Posterior cingulate gyrus (tissue), 11 donors: ENCODE results near the gene CCNY.
"Not testable (repeated sequence)": the region's sequence is repeated elsewhere in the genome, so short reads cannot be mapped to it uniquely, and the experiment has no call there.

Experiments used
- DNase-seq, 10 donors: peaks; one replicate each; pipeline versions ENCODE4 v3.0.0 to v3.0.0-alpha.2; 2020 to 2021; ENCODE audit warnings: mixed read lengths in 3 of 10
- intact Hi-C: fragments of 100-400 bp; cut with DNase I; formaldehyde crosslinking; loops from one replicate; pipeline ENCODE4 v1.15.1; 2023

Gene CCNY

DNA sequence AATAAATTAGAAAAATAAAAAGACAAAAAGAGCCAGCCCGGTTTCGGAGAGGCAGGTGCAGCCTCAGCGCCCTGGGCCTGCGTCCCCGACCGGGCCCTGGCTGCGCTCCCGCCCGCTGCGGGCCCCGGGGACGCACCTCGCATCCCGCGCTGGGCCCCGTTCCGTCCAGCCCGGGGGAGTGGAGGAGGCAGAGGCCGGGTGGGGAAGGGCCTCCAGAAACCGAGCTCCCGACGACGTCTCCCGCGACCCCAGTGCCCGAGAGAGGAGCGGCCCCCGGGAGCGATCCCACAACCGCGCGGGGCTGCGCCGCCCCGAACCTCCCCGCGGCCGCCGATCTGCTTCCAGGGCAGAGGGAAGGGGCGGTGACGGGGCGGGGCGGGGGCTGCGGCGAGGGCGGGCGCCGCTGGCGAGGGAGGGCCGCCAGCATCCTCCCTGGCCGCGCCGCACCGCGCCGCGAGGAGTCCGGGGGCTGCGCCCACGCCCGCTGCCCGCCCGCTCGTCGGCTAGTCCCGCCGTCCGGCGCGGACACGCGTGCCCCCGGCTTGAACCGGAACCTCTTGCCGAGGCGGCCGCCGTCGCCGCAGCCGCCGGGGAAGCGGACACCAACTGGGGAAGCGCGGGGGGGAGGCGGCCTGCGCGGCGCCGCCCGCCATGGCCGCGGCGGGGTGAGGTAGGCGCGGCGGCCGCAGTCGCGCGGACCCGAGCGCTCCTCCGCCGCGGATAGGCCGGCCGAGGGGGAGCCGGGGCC lies at the start of gene CCNY:
Gene CCNY, plus strand, starts transcription at position 426 of the 748 bp plus-strand sequence. CDS start 545 bp downstream, outside the sequence.
- peak; percentile 64 to 95 (median 76) for DNase-seq
- intact Hi-C loops: loop anchor here (5.0 to 10.0 kb wide), 4 partner anchors 81 to 226 kb away; partner anchors contain the start of gene CREM

DNA sequence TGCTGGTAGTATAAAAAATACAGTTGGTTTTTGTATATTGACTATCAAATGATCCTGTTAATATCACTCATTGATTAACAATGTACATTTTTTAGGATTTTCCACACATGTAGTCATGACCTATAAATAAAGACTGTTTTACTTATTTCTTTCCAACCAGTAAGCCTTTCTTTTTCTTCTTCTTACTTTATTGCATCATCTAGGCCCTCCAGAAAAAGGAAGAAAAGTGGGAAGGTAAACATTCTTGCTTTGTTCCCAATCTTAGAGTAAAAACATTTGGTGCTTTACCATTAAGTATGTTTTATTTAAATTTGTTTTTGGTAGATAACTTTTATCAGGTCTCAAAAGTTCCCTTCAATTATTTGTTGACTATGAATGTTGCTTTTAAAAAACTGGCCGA lies 47.1 kb upstream of the CCNY start:
- no peak for DNase-seq
- intact Hi-C loops: no loop called here

DNA sequence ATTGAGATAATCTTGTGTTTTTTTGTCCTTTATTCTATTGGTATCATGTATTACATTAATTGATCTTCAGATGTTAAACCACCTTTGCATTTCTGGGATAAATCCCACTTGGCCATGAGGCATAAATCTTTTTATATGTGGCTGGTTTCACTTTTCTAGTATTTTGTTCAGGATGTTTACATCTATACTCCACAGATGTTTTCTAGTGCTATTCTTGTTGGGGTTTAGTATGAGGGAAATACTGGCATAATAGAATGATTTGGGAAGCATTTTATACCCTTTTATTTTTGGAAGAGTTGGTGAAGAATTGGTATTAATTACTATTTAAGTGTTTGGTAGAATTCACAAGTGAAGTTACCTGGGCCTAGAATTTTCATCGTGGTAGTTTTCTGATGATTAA lies 41.8 kb upstream of the CCNY start:
- intact Hi-C loops: no loop called here
- no peak for DNase-seq

DNA sequence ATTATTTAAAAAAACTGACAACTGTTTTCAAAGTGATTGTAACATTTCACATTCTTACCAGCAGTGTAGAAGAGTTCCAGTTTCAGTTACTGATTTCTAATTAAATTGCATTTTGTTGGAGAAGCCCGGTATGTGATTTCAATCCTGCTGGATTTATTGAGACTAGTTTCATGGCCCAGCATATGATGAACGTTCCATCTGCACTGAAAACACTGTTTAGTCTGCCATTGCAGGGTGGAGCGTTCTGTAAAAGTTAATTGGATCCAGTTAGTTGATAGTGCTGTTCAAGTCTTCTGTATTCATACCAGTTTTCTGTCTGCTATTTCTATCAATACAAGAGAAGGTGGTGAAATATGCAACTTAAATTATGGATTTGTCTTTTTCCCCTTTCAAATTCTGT lies 37.3 kb upstream of the CCNY start:
- no peak for DNase-seq
- intact Hi-C loops: no loop called here

DNA sequence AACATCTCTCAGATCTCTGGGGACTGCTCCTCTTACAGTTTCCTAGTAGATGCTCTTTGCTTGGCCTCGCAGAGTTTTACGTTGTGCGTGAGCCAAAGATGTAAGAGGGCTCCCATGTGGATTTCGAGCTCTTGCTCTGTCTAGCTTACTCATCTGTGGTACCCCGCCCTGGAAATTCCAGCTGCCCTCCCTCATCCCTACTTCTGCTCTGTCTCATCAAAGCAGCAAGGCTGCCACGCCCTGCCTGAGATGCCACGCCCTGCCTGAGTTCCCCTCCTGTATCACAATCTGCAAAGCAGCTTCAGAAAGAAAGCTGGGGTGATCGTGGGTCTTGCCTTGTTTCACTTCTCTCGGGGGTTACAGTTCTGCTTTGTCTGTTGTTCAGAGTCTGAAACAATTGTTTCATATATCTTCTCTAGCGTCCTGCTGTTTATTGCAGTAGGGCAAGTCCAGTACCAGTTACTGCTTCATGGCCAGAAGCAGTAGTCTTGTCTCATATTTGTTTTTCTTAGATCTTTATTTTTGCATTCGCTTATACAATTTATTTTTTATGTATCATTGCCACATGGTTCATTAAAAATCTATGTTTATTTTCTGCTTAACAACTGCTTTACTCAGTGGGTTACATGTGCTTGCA lies 36.1 kb upstream of the CCNY start:
- DNase-seq: peak in 4 of 10 donors; percentile 12 to 86 (median 34)
- intact Hi-C loops: no loop called here

DNA sequence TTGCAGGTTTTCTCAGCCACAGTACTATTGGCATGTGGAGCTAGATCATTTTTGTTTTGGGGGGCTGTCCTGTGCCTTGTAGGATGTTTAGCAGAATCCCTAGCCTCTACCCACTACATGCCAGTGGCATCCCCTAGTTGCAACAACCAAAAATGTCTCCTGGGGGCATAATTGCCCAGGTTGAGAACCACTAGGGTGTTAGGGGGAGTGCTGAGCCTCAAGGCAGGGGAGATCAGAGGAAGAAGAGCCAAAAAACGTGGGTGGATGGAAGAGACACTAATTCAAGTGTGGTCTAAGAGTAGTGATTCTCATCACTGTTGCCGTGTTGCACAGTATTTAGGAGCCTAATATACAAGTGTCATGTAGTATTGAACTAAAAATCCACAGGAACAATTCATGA lies 31.7 kb upstream of the CCNY start:
- DNase-seq: no peak
- intact Hi-C loops: no loop called here

DNA sequence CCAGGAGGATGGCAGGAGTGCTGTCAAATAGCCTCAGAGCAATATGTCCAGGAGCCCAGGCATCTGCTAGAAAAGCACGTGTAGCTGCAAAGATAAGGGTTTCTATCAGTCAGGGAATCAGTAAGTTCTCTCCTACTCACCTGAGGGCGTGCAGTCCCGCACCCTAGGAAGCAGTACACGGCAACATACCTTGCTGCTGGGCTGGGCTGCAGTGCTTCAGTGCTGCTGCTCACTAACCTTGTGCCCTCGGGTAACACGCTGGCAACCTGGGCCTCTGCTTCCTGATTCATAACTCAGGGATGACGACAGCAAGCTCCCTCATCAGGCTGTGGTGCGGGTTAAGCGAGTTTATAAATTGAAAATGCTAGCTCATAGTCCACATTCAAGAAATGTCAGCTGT lies 29.5 kb upstream of the CCNY start:
- intact Hi-C loops: no loop called here
- DNase-seq: no peak

DNA sequence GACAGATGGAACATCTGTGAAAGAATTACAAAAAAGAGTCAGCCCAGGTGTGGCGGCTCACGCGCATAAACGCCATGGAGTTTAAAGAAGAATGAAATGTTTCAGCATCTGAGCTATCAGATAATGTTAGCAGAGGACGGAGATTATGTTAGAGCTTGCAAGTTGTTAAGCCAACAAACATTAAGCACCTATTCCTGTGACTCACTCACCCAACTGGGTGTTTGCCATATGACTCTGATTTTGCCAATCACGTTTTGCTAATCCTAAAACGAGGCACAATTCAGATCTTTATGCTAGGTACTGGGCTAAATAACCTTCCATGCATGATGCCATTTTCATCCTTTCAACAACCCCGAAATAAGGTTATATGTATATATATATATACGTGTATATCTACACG lies 29.0 kb upstream of the CCNY start:
- intact Hi-C loops: no loop called here
- DNase-seq: no peak

DNA sequence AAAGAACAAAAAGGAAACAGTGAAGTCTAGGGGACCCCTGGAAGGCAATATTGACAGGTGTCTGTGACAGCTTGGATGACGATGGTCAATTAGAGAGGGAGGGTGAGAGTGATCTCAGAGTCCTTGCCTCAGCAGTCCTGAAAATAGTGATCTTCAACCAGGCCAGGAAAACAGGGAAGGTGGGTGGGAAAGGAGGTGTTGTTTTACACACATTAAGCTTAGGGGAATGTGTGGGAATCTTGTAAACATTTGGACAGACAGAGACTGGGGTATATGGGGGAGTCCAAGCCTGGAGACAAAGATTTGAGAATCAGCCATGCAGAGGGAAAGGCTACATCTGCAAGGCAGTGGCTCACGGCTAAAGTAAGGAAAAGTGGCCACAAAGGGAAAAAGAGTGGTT lies 27.5 kb upstream of the CCNY start:
- intact Hi-C loops: no loop called here
- no peak for DNase-seq

DNA sequence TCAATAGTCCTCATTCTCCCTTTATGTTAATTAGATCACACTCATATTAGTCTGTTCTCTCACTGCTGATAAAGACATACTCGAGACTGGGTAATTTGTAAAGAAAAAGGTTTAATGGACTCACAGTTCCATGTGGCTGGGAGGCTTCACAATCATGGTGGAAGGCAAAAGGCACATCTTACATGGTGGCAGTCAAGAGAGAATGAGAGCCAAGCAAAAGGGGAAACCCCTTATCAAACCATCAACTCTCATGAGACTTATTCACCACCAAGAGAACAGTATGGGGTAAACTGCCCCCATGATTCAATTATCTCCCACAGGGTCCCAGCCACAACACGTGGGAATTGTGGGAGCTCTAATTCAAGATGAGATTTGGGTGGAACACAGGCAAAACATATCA lies 22.2 kb upstream of the CCNY start:
- intact Hi-C loops, DNase-seq: not testable (repeated sequence)

DNA sequence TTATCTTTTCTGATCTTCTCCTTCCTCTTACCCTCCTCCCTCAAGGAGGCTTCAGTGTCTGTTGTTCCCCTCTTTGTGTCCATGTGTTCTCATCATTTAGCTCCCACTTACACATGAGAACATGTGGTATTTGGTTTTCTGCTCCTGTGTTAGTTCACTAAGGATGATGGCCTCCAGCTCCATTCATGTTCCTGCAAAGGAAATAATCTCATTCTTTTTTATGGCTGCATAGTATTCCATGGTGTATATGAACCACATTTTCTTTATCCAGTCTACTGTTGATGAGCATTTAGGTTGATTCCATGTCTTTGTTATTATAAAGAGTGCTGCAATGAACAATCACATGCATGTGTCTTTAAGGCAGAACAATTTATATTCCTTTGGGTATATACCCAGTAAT lies 21.1 kb upstream of the CCNY start:
- DNase-seq, intact Hi-C loops: not testable (repeated sequence)

DNA sequence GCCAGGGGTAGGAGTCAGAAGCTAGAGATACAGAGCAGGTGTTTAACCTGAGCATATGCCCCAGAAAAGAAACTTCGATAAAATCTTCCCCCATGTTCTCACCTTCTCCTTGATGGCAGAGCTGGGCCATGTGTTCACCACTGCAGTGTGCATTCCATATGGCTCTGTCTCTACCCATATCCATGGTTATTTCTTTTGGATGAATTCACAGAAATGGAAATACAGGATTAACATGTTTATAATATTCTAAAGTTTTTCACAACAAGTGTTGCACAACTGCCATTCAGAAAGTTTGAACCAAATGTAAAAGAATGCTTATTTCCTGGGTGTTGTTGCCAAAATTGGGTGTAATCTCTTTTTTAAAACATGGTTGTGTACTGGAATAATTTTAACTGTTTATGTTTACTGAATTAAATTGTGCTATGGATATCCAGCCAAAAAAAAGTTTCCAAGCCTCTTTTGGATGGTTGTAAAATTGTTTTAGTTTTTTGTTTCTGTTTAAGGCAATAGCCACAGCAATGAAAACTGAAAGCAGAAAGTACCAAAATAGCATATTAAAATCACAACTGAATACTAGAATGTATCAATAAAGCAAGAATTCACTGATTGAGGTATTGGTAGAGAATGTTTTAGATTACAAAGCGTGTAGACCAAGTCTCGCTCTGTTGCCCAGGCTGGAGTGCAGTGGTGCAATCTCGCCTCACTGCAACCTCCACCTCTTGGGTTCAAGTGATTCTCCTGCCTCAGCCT lies 19.9 kb upstream of the CCNY start:
- no peak for DNase-seq
- intact Hi-C loops: no loop called here

DNA sequence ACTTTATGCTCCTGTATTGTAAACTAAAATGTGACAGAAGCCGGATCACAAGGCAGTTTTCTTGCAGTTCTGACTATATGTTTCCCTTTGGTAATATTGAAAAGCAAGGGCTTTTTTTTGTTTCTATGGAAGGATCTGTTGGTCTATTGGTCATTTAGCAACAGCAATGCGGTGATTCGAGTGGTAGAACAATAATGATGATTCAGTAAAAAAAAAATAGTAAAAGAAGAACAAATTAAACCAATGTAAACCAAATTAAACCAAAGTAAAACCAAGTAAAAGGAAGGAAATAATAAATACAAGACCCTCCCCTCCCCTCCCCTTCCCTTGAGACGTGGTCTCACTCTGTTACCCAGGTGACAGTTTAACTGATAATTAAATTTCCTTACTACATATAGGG lies 17.8 kb upstream of the CCNY start:
- intact Hi-C loops: no loop called here
- no peak for DNase-seq

DNA sequence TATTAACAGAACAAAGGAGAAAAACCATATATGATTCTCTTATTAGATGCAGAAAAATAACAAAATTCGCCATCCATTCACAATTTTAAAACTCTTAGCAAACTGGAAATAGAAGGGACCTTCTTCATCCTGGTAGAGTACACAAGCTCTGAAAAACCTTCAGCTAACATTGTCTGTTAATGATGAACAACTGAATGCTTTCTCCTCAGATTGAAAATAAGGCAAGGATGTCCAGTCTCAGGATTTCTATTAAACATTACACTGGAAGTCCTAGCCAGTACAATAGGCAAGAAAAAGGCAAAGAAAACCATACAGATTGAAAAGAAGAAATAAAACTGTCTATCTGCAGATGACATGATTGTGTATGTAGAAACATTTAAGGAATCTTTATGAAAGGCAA lies 16.0 kb upstream of the CCNY start:
- no peak for DNase-seq
- intact Hi-C loops: no loop called here

DNA sequence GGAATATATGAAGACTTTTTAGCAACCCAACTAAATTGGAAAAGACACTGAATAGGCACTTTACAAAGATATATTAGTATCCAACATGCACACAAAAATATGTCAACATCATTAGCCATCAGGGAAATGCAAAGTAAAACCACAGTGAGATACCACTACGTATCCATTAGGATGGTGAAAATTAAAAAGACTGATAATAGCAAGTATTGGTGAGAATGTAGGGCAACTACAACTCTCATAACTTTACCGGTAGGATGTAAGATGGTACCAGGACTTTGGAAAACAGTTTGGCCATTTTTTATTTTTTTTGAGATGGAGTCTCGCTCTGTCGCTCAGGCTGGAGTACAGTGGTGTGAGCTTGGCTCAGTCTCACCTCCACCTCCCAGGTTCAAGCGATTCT lies 13.7 kb upstream of the CCNY start:
- intact Hi-C loops: no loop called here
- no peak for DNase-seq

DNA sequence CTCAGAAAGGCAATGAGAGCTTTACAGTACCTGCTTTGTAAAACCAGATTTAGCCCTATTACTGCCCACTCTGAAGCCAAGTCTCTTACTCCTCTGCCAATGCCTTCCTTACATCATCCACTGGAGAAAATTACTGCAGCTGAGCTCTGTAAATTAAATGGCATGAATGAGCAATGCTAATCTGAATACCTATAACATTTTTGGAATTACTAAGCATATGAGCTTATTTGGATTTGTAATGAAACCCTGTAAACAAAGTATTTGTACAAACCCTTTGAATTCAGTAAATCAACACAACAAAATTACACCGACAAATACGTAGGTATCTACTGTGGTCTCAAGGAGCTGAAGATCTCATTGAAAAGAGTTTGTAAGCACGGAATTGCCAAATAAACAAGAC lies 12.1 kb upstream of the CCNY start:
- no peak for DNase-seq
- intact Hi-C loops: no loop called here

DNA sequence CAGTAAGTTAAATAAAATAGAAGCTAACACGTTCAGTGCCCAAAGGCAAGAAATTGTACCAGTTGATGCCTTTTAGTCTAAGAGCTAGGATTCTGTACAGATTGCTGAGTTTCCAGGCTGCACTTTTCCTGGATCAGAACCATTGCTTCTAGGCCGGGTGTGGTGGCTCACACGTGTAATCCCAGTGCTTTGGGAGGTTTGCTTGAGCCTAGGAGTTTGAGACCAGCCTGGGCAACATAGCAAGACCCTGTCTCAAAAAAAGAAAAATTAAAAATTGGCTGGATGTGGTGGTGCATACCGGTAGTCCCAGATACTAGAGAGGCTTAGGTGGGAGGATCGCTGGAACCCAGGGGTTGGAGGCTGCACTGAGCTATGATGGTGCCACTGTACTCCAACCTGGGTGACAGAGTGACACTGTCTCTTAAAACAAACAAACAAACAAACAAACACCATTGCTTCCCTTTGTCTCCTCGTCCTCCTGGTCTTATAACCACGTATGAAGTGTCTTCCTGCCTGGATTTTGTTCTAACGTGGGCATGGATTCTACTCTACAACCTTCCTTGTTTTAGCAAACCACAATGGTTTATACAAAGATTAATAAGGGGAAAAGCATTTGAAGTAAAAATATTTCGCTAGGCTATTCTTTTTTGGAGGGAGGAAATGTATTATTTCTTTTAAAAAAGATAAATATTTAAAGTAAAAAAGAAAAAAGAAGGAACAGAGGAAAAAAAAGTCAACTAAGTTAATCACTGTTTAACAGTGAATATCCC lies 9.7 kb upstream of the CCNY start:
- intact Hi-C loops: no loop called here
- DNase-seq: no peak

DNA sequence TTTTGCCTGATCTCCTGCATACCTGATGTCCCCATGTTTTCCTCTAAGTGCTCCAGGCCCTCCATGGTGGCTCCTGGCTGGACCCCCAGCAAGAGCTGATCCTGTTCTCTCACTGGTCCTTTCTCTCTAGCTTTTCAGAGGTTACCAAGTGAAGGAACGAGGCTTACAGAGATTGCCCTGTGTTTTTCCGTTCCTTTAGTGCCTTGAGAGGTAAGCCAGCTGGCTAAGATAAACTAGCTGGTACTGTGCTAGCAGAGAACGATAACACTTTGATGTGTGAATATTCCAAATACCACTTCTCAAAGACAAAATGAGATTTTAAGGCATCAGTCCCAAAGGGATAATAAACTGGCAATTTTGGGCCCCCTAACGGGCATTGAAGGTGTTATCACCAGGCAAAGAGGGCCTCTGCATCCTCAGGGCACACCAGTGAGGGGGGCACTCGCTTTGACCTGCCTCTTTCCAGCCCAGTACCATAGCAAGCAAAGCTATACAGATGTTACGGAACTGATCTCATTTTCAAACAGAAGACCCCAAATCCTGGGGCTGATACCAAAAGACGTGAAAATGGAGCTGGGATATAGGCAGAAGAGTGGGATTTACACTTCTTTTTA lies 8.4 kb upstream of the CCNY start:
- no peak for DNase-seq
- intact Hi-C loops: no loop called here

DNA sequence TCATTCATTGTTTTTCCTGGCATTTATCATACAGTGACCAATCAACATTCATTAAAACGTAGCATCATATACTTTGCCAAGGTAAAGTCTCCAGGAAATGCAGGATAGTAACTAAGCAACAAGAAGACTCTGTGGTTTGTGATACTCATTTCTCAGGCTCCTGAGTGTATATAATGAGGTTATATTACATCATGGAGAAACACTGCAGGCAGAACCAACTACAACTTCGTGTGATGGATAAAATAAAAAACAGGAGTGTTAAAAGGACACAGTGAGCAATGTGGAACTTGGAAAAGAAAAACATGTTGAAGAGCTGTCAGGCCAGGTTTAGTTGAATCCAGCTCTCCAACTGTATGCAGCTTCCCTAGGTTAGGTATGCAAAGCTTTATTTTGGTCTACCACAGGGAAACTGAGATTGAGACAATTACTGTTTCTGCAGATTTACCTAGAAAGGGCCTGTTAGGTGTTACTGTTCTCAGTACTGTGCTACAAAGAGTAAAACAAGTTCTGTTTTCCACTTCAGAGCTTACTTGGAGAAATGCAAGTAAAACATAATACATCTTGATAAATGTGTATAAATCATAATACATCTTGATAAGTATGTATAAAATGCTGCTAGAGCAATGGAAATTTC lies 7.8 kb upstream of the CCNY start:
- intact Hi-C loops: no loop called here
- DNase-seq: no peak

DNA sequence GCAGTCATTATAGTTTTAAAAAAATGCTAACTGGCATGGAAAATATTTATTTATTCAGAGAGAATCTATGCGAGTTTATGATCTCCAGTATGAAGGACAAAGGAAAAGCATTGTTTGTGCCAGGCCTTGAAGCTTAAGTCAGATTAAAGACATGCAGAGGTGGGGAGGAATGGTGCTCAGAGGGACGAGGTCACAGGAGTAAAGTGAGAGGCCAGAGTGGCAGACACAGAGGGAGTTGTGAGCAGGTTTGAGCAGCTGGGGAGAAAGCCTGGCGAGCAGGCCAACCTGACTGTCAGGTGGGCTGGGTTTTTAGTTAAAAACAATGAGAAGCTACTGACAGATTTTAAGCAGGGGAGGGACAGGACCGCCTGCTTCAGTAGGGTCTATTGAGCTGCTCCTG lies 6.8 kb upstream of the CCNY start:
- no peak for DNase-seq
- intact Hi-C loops: no loop called here
